ENCODE data around the gene KPNA3.
"Not testable (repeated sequence)": the region's sequence is repeated elsewhere in the genome, so short reads cannot be mapped to it uniquely, and the experiment has no call there.

The KPNA3 gene

DNA sequence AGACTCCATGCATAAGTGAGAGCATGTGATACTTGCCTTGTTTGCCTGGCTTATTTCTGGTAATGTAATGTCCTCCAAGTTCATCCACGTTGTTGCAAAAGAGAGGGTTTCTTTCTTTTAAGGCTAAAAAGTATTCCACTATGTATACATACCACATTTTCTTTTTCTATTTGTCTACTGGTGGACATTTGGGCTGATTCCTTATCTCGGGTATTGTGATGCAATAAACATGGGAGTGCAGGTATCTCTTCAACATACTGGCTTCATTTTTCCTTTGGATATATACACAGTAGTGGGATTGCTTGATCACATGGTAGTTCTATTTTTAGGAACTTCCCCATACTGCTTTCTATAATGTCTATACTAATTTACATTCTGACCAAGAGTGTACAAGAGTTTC, 51.6 kb downstream of the KPNA3 start:
- no peak for DNase-seq

- DNase-seq, result no peak
Observed at GRCh38 chr13:49739498-49740187, 52.8 kb downstream of the KPNA3 start.

- no peak for DNase-seq
Observed at GRCh38 chr13:49733181-49733951, 59.1 kb downstream of the KPNA3 start.

- no peak for DNase-seq
Observed at GRCh38 chr13:49731766-49732165, 60.7 kb downstream of the KPNA3 start.

GRCh38 chr13:49716615-49717014, 75.9 kb downstream of the KPNA3 start:
- DNase-seq, result no peak

DNA sequence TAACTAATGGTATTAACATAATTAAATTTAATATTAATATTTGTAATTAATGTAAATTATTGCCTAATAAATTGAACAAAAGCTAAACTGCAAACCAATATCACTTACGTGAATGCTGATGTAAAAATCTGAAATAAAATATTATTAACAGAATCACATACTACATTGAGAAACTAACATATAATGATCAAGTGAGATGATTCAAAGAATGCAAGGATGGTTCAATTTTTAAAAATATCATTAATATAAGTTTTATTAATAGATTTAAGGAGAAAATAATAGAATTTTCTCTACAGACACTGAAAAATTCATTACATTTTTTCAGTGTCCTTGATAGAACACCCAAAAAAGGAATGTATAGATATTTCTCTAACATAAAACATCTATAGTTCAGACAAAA, 77.7 kb downstream of the KPNA3 start:
- DNase-seq, result no peak

GRCh38 chr13:49711218-49711863, 81.1 kb downstream of the KPNA3 start:
- DNase-seq, result no peak

GRCh38 chr13:49704264-49704663, 88.2 kb downstream of the KPNA3 start:
- DNase-seq, result not testable (repeated sequence)

DNA sequence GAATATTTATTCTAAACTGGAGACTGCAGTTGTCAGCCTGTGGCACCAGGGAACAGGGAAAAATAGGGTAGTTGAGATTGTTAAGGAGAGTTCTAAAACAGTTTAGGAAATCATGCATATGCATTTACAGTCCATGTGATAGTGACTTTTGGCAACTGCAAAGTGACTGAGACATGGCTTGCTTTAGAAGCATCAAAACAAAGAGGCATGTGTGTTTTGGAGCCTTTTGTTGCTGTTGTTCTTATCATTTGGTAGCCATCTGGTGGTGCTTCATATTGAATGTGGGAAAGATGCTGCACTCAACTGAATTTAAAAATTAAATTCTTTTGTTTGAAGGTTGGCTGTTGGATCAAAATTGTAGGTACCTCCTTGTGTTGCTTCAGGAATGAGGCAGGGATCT, 91.0 kb downstream of the KPNA3 start:
- DNase-seq, result no peak

DNA sequence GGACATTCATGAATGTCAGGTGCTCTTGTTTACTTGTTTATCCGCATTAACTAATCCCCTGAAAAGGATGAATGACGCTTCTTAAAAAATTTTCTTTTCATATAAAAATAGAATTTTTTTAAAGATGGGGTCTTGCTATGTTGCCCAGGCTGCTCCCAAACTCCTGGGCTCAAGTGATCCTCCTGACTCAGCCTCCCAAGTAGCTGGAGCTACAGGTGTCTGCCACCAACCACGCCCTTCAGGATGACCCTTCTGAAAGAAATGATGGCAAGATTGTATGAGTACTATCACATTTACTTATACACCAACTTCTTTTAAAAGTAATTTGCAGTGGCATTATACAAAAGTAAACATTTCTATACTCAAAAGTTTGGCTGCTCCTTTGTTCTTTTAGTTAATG, 95.0 kb downstream of the KPNA3 start:
- no peak for DNase-seq

- DNase-seq, result no peak
Observed at GRCh38 chr13:49694446-49694845, 98.0 kb downstream of the KPNA3 start.

DNA sequence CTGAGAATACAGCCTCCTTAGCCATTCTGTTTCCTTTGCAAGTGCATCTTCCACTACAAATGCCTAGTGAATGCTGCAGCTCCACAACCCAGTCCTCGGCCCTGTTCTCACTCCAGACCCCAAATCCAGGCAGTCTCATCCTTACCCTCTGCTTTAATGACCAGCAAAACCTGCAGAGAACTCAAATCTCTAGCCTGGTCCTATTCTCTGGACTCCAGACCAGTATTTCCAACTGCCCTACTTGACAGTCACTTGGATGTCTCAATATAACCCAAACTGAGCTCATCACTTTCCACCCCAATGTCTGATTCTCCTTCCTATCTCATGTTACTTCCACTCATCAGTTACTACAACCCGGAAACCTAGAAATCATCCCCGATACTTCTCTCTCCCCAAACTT, 98.6 kb downstream of the KPNA3 start:
- DNase-seq, result no peak

DNA sequence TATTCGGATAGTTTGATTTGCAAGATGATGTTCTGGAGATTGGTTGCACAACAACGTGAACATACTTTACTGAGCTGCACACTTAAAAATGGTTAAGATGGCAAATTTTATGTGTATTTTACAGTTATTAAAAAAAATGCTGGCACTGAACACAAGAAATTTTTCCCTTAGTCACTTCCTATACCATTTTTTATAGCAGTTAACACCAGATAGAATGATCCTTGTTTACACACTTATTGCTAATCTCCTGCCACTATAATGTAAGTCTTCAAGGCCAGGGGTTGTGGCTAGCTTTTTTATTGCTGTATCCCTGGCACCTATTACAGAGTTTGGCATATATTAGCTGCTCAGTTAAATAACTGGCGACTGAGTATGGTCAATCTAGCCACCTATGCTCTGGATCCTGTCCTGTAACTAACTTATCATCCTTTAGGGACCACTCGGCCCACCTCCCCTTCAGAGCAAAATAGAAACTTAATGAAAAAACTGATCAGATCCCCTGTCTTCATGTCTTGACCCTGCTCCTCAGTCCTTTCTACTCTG, 99.2 kb downstream of the KPNA3 start:
- no peak for DNase-seq

DNA sequence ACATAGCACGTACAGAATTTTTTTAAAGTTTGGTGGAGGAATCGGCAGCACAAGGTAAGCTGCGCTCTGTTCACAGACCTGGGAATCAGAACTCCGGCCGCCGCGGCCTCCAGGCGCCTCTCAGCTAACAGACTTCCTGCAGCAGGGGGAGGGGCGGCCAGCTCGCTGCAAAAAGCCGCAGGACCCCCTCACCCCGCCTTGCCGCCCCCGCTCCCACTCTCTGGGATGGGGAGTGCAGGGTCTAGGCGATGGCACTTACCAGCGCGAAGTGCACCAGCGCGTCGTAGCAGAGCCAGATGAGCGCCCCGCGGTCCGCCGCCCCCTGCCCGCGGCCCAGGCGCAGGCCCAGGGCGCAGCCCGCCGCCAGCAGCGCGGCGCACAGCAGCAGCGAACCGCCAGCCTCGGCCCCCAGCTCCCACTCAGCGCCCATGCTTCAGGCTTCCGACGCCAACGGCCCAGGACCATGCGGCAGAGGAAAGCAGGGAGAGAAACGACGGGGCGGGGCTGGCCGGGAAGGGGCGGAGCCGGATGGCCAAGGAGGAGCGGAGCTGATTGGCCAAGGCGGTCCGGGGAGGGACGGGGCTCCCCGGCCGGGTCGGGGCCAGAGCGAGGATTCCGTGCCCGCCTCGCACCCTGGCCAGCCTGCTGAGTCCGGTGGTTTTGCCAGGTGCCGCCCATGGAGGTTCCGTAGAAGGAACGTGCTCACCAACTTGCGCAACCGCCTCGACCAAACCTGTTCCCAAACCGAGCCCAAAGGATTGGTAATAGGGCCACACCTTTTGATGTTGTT, 101.3 kb downstream of the KPNA3 start, which contains the start of gene EBPL:
Gene EBPL (minus strand): TSS at position 492 of the 790 bp plus-strand sequence. CDS start 62 bp downstream, at position 430.
- no peak for DNase-seq

DNA sequence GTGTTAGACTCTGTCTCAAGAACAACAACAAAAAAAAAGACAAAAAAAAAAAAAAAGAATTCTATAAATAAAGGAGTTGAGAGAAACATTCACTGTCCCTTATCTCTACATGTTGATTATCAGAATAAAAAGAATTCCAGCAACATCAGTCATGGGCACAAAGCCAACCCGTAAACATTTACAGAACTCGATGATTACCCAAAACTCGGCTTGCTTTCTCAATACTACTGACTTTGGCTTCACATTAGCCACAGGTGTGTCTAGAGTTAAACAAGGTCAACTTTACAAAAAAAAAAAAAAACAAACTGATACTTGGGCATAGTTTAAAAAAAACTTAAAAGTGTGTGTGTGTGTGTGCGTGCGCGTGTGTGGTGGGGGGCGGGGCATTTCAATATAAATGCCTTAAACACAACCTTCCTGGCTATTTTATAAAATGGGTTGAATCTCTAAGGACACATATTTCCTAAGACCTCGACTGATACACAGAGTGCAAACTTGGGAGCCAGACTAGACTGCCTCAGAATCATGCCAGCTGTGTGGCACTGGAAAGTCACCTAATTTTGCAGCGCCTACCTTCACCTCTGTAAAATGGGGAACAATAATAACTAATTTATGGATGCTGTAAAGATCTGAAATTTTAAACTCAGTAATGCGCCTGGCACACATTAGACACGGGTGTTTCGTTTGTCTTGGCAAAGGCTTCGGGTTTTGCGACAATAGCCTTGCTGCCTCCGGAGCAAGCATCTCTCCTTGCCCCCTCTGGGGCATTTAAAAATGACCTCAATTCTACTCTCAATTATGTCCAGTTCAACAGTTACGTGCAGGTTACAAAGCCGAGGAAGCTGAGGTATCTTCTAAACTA, 102.1 kb downstream of the KPNA3 start:
- no peak for DNase-seq

DNA sequence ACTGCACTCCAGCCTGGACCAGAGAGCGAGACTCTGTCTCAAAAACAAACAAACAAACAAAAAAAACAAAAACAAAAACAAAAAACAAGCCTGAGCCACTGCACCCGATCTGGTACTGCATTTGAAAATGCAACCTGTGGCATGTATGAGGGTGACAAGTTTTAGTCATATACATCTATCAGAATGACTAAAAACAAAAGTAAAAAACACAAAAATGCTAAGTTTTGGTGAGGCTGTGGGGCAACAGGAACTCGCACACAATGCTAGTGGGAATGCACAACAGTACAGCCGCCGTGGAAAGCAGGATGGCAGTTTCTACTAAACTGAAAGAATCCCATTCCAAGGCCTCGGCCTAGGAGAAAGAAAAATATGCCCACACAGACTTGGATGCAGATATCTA, 109.0 kb downstream of the KPNA3 start:
- DNase-seq, result no peak

DNA sequence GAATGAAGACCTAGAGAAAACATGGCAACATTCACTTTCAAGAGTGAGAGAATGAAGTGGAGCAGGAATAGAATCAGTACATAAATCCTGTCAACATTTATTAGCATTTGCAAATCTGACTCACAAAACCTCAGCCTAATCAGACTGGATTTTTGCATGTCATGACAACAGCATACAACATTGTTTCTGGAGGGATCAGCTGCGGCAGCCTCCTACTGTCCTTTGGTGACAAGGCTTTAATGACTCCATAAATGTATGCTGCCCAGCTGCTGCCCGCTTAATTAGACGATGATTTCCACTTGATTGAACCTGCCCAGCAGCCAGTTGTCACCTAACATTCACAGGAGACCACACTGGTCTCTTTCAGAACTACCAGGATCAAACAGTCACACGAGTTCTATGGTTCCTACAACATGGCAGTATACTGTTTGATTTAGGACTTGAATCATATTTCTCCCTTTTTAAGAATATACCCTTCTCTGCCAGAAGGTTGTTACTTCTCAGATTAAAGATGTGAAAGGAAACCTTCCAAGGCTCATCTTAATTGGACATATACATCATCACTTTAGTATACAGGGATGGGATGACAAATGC, 110.5 kb downstream of the KPNA3 start:
- no peak for DNase-seq

DNA sequence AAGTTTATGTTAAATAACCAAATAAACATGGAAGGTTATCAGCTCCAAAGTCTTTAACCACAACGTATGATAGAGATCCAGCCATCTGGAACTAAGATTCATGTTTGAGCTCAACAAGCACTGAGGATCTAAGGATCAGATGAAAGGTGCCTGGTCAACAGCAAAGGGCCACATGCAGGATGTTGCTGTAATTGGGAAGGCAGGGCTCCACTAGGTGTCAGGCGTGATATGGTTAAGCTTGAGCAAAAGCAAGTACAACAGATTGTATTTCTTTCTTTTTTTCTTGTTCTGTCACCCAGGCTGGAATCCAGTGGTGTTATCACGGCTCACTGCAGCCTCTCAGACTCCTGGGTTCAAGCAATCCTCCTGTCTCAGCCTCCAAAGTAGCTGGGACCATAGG, 113.2 kb downstream of the KPNA3 start:
- DNase-seq, result no peak

DNA sequence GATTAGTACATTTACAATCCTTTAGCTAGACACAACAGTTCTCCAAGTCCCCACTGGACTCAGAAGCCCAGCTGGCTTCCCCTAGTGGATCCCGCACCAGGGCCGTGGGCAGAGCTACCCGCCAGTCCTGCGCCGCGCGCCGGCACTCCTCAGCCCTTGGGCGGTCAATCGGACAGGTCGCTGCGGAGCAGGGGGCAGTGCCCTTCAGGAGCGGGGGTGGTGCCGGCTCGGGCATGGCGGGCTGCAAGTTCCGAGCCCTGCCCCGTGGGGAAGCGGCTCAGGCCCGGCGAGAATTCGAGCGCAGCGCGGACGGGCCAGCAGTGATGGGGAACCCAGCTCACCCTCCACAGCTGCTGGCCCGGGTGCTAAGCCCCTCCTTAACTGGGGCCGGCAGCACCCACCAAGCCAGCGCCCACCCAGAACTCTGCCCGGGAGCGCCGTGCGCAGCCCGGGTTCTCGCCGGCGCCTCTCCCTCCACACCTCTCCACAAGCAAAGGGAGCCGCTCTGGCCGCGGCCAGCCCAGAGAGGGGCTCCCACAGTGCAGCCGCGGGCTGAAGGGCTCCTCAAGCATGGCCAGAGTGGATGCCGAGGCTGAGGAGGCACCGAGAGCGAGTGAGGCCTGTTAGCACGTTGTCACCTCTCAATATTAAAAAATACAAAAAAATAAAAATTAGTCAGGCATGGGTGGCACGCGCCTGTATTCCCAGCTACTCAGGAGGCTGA, 114.1 kb downstream of the KPNA3 start:
- DNase-seq, result no peak

DNA sequence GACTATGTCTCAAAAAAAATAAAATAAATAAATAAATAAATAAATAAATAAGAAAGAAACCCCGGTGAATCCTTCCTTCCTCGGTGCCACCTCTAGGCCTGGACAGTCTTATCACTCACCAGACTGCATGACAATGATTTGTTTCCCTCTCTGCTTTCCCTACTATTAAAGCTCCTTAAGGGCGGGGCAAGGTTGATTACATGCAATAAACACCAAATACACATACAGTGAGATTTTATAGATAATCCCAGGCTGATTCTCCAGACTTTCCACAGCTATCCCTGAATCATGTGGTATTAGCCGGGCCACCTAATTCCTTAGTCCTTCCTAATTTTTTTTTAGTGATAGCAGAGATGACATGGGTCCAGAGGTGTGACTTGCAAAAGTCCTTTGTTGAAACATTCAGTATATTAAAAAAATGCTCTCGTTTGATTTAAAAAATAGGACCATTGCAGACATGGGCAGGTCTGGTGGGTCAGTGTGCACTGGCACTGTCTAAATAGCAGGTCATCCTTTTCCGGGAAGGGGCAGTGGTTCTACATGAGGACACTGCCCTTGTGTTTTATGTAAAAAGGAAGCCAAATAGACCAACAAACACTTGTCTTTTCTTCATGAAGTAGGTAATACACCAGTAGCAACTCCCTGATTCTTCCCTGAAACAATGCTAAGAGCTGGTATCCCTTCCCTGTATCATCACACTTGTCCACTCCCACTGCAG, 115.7 kb downstream of the KPNA3 start:
- DNase-seq, result no peak
